Endothelial cell of umbilical vein (primary cell): ENCODE results near the gene PLB1. TPM values are rescaled to one million over a fixed set of nuclear protein-coding genes. Genes with fewer than 3 reads are reported as not detected.

Experiments used
- BruUV-seq: library from RNA; stranded (reverse); fragments of 400-500 nt; replicated peaks from 2 replicates; lab custom pipeline; 2021; lab: Mats Ljungman, UMichigan
- CTCF ChIA-PET: fragments of 300-600, 350-600 bp; sonication (Branson Sonifier 250); formaldehyde crosslinking; loops from one replicate; lab custom pipeline; 2021; ENCODE audit warnings: antibody characterized with exemption, inconsistent platforms; lab: Charles Lee
- POLR2A ChIA-PET: fragments of 300-600, 350-600 bp; sonication (Branson Sonifier 250); formaldehyde crosslinking; loops from one replicate; lab custom pipeline; 2021; ENCODE audit warnings: antibody characterized with exemption, inconsistent platforms; lab: Charles Lee
- DNase-seq: peaks from one replicate; pipeline ENCODE4 v3.0.0-alpha.2; 2011; ENCODE audit warnings: low read depth, low spot score
- FAIRE-seq: peaks from 2 replicates; lab custom pipeline; 2011; peaks lifted over from hg19 to GRCh38; lab: Jason Lieb, UNC
- H2AFZ ChIP-seq: 2 replicates; pipeline ENCODE4 v1.6.0; 2012; ENCODE audit warnings: low read depth, low read length, control low read depth, inconsistent platforms
- H3K27ac ChIP-seq: 2 replicates; pipeline ENCODE4 v1.5.1; 2011; ENCODE audit warnings: low read depth, mild to moderate bottlenecking, control low read depth, low read length, moderate library complexity; ENCODE audit not compliant: insufficient read depth
- H3K27me3 ChIP-seq, 2 experiments: 2 replicates each; pipeline versions ENCODE4 v1.6.0 to v1.6.1; 2011; ENCODE audit warnings: low read length in 2 of 2, mixed read lengths in 1 of 2; ENCODE audit not compliant: control insufficient read depth in 2 of 2, insufficient read depth in 2 of 2
- H3K36me3 ChIP-seq, 2 experiments: 2 replicates in 1 of 2; 3 replicates in 1 of 2; pipeline ENCODE4 v1.5.1; 2011; ENCODE audit warnings: low read length in 2 of 2, mild to moderate bottlenecking in 1 of 2, moderate library complexity in 1 of 2; ENCODE audit not compliant: control insufficient read depth in 2 of 2, insufficient read depth in 2 of 2; ENCODE audit errors: extremely low read depth in 1 of 2
- H3K4me1 ChIP-seq: 3 replicates; pipeline ENCODE4 v1.5.1; 2011; ENCODE audit warnings: mild to moderate bottlenecking, low read length; ENCODE audit not compliant: control insufficient read depth, insufficient read depth; ENCODE audit errors: extremely low read depth
- H3K4me2 ChIP-seq: 2 replicates; pipeline ENCODE4 v1.6.1; 2011; ENCODE audit warnings: low read length, control low read depth, mixed read lengths; ENCODE audit not compliant: insufficient read depth
- H3K4me3 ChIP-seq, 3 experiments: fragments of 200-600 bp in 1 of 3; sonication (generic), shearing (Covaris generic) in 1 of 3; replicated peaks in 1 of 3; 2 replicates each; pipeline ENCODE4 v1.5.1; 2011 to 2016; ENCODE audit warnings: control low read depth in 3 of 3, low read length in 3 of 3, mild to moderate bottlenecking in 2 of 3, inconsistent platforms in 1 of 3, low read depth in 1 of 3, moderate library complexity in 1 of 3; ENCODE audit not compliant: insufficient read depth in 1 of 3
- H3K79me2 ChIP-seq: 2 replicates; pipeline ENCODE4 v1.6.0; 2012; ENCODE audit warnings: low read length, inconsistent platforms; ENCODE audit not compliant: control insufficient read depth, insufficient read depth
- H3K9ac ChIP-seq: replicated peaks from 2 replicates; pipeline ENCODE3; 2011; ENCODE audit warnings: low read length, control low read depth; ENCODE audit not compliant: insufficient read depth; ENCODE audit errors: extremely low read depth
- H3K9me1 ChIP-seq: replicated peaks from 3 replicates; pipeline ENCODE4 v1.6.0; 2011; ENCODE audit warnings: mild to moderate bottlenecking, low read length; ENCODE audit not compliant: control insufficient read depth, insufficient read depth; ENCODE audit errors: extremely low read depth
- H3K9me3 ChIP-seq: replicated peaks from 2 replicates; pipeline ENCODE4 v1.5.1; 2012; ENCODE audit warnings: low read length, inconsistent platforms; ENCODE audit not compliant: control insufficient read depth, insufficient read depth
- H4K20me1 ChIP-seq: replicated peaks from 2 replicates; pipeline ENCODE3; 2011; ENCODE audit warnings: mild to moderate bottlenecking, low read length; ENCODE audit not compliant: control insufficient read depth, insufficient read depth; ENCODE audit errors: extremely low read depth
- EZH2 ChIP-seq: IDR thresholded peaks from 2 replicates; pipeline ENCODE4 v1.6.1; 2012; ENCODE audit warnings: borderline replicate concordance, low read depth, mild to moderate bottlenecking, moderate library complexity, low read length, inconsistent platforms; ENCODE audit not compliant: severe bottlenecking
- FOS ChIP-seq: IDR thresholded peaks from 2 replicates; pipeline ENCODE4 v1.6.1; 2011; ENCODE audit warnings: mild to moderate bottlenecking, low read length, moderate library complexity, borderline replicate concordance; ENCODE audit not compliant: insufficient read depth
- GATA2 ChIP-seq: IDR thresholded peaks from 2 replicates; pipeline ENCODE4 v1.7.0; 2011; ENCODE audit warnings: low read depth, mild to moderate bottlenecking, moderate library complexity, mixed read lengths, low read length; ENCODE audit not compliant: insufficient read length, insufficient read depth
- JUN ChIP-seq: IDR thresholded peaks from 2 replicates; pipeline ENCODE4 v1.6.1; 2011; ENCODE audit warnings: borderline replicate concordance, low read depth; ENCODE audit not compliant: insufficient read length, insufficient read depth
- MYC ChIP-seq: IDR thresholded peaks from one replicate; pipeline ENCODE4 v1.6.1; 2011; ENCODE audit warnings: mild to moderate bottlenecking, low read depth, low read length
- POLR2A ChIP-seq: IDR thresholded peaks from 2 replicates; pipeline ENCODE4 v1.6.1; 2012; ENCODE audit warnings: low read depth, mild to moderate bottlenecking, control low read depth, low read length
- POLR2AphosphoS5 ChIP-seq: IDR thresholded peaks from 2 replicates; pipeline ENCODE4 v1.6.1; 2012; ENCODE audit warnings: low read depth, mild to moderate bottlenecking, control low read depth, low read length, moderate library complexity; ENCODE audit not compliant: insufficient read depth
- dilution Hi-C: fragments of 300-500 bp; cut with MboI; formaldehyde crosslinking; loops from one replicate; pipeline ENCODE4 v1.15.0; 2019; ENCODE audit warnings: low sequenced_read_pairs; ENCODE audit not compliant: extremely low pct_ligation_motif_present
- intact Hi-C: fragments of 100-400 bp; cut with micrococcal nuclease; formaldehyde crosslinking; loops from one replicate; pipeline ENCODE4 v1.10.0; 2022
- polyA plus RNA-seq, 4 experiments: library from polyadenylated mRNA; depleted of rRNA in 3 of 4; stranded (reverse) in 3 of 4; unstranded in 1 of 4; fragments of >200 nt; gene quantifications; 2 replicates each; pipeline versions ENCODE4 v1.2.1 to v1.2.3, GENCODE V29; 2011 to 2012; ENCODE audit warnings: missing spikeins in 1 of 4
- total RNA-seq: library from RNA; stranded (reverse); gene quantifications from 2 replicates; pipeline ENCODE4 v1.2.3, GENCODE V29; 2021
- TF ChIP-seq, protein P1 (sequence below), 2 donors: IDR thresholded peaks; 1 replicate in 1 of 2; 2 replicates in 1 of 2; pipeline ENCODE4 v1.5.1; 2011; ENCODE audit warnings: low read length in 2 of 2, mild to moderate bottlenecking in 2 of 2, moderate library complexity in 2 of 2, control low read depth in 1 of 2, inconsistent platforms in 1 of 2, low read depth in 1 of 2; ENCODE audit not compliant: insufficient read depth in 1 of 2; ENCODE audit errors: extremely low read depth in 1 of 2
- TF ChIP-seq, protein P2 (sequence below): IDR thresholded peaks from 2 replicates; pipeline ENCODE4 v1.6.1; 2011; ENCODE audit not compliant: insufficient read depth, insufficient read length

The PLB1 gene
- total and polyA plus RNA-seq, 2 donors (not counting 3 experiments of a cell fraction or from before 2014, with no cell fraction given), result 0.75 to 0.80 TPM

DNA sequence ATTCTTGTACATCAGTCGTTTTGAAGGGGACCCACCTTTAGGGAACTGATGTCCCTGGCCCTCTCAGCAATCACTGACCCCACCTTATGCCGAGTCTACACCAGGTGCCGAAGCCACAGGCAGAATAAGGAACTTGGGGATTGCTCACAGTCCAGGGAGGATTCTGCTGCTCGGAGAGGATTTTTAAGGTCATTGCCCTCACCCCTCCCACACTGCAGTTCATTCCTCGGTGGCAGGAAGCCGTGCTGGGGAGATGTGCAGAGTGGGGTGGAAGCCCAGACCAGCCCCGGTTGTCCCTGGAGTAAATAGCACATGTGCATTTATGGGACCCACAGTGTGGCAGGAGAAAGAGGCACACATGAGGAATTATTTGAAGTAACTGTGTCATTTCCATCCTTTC is 50.4 kb downstream of the PLB1 start:
- Histone ChIP-seq H3K9me3 (no peaks in the 10 kb centered on the region), H3K9me1 (no peaks in the 10 kb centered on the region), H3K4me3 (no peak overlapping the region), H2AFZ (no peak overlapping the region), H3K9ac (no peak overlapping the region), H3K4me2 (no peak overlapping the region), H4K20me1 (no peaks in the 10 kb centered on the region), H3K36me3 (no peaks in the 10 kb centered on the region), H3K79me2 (no peaks in the 10 kb centered on the region), H3K27me3 (peaks cover 0 to 2% of the 10 kb centered on the region in 2 experiments), H3K4me1 (peaks cover 13% of the 10 kb centered on the region), H3K27ac (no peak overlapping the region)
- POLR2A ChIA-PET, result no interaction called here
- intact Hi-C loops (no loop called here), dilution Hi-C loops (no loop called here)
- CTCF ChIA-PET, result interaction anchor here (1.7 kb wide), 1 partner anchor 10 kb away, joined by 5 read pairs; no protein-coding TSS in a partner anchor
- no peak for DNase-seq
- TF ChIP-seq, protein P1, sequence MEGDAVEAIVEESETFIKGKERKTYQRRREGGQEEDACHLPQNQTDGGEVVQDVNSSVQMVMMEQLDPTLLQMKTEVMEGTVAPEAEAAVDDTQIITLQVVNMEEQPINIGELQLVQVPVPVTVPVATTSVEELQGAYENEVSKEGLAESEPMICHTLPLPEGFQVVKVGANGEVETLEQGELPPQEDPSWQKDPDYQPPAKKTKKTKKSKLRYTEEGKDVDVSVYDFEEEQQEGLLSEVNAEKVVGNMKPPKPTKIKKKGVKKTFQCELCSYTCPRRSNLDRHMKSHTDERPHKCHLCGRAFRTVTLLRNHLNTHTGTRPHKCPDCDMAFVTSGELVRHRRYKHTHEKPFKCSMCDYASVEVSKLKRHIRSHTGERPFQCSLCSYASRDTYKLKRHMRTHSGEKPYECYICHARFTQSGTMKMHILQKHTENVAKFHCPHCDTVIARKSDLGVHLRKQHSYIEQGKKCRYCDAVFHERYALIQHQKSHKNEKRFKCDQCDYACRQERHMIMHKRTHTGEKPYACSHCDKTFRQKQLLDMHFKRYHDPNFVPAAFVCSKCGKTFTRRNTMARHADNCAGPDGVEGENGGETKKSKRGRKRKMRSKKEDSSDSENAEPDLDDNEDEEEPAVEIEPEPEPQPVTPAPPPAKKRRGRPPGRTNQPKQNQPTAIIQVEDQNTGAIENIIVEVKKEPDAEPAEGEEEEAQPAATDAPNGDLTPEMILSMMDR (IDR thresholded peaks at IDR 0.05; ENCODE audit: extremely low read depth in 1 of 2, insufficient read depth in 1 of 2, low read depth in 1 of 2, low read length in 2 of 2), result no peak
- TF ChIP-seq JUN, result no peak
- no TSS peak for BruUV-seq
- no peak for FAIRE-seq

DNA sequence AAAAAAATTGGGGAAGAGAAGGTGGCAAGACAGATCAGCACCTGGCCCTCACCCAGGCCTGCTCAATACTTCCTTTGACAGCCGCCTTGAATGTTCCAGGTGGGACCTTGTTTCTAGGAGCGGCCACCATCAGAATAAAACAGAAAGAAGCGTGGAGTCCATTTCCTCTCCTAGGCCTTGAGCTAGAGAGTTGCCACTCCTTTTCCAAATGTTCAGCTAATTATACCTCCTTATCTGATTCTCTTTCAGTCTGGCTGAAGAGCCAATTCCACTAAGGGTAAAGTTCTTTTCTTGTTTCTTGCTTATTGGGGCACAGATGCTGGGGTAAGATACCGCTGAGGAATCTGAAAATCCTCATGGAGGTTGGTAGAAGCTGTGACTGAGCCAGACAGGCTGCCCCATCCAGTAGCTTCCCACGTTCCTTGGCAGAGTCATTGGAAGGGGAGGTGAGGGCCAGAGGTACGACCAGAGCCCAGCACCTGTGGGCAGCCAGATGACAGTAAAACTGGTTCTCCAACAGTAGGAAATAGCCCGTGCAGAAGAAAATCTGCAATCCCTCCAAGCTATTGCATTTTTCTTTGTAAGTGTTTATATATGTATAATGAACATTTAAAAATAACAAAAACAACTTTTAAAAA is 51.5 kb downstream of the PLB1 start:
- H4K20me1 ChIP-seq, result no peaks in the 10 kb centered on the region
- no peak overlapping the region for H3K4me3 ChIP-seq
- POLR2A ChIA-PET, result no interaction called here
- CTCF ChIA-PET, result interaction anchor here (1.0 to 1.7 kb wide), 8 partner anchors 11 to 844 kb away, joined by 3 to 5 read pairs (median 3); no protein-coding TSS in a partner anchor
- peaks cover 0 to 2% of the 10 kb centered on the region in 2 experiments for H3K27me3 ChIP-seq
- intact Hi-C loops, result no loop called here
- H3K79me2 ChIP-seq, result no peaks in the 10 kb centered on the region
- no peak for DNase-seq
- no peak overlapping the region for H3K9ac ChIP-seq
- no peak overlapping the region for H3K4me2 ChIP-seq
- H3K9me1 ChIP-seq, result no peaks in the 10 kb centered on the region
- H2AFZ ChIP-seq, result no peak overlapping the region
- no peaks in the 10 kb centered on the region for H3K36me3 ChIP-seq
- no peak overlapping the region for H3K27ac ChIP-seq
- peaks cover 13% of the 10 kb centered on the region for H3K4me1 ChIP-seq
- no TSS peak for BruUV-seq
- TF ChIP-seq MYC (no peak), EZH2 (no peak), GATA2 (no peak), JUN (no peak), FOS (no peak), POLR2AphosphoS5 (no peak), POLR2A (no peak)
- TF ChIP-seq, protein P2, sequence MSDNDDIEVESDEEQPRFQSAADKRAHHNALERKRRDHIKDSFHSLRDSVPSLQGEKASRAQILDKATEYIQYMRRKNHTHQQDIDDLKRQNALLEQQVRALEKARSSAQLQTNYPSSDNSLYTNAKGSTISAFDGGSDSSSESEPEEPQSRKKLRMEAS, result no peak
- TF ChIP-seq, protein P1 (IDR thresholded peaks at IDR 0.05; ENCODE audit: extremely low read depth in 1 of 2, insufficient read depth in 1 of 2, low read depth in 1 of 2, low read length in 2 of 2), result no peak
- H3K9me3 ChIP-seq, result no peaks in the 10 kb centered on the region
- FAIRE-seq, result no peak
- dilution Hi-C loops, result no loop called here
